OCI-LY7 (cell line): Measurements from ENCODE around the gene MACROD2. TPM values are rescaled to one million over a fixed set of nuclear protein-coding genes. Genes with fewer than 3 reads are reported as not detected.

ENCODE experiments used
- BruUV-seq: library from RNA; stranded (reverse); fragments of 400-500 nt; replicated peaks from 2 replicates; lab custom pipeline; 2021; lab: Mats Ljungman, UMichigan
- CTCF ChIA-PET: fragments of 300-600 bp; sonication (Branson Sonifier 250); formaldehyde crosslinking; loops from one replicate; lab custom pipeline; 2022; ENCODE audit warnings: antibody characterized with exemption; ENCODE audit not compliant: unreplicated experiment; lab: Charles Lee
- POLR2A ChIA-PET: fragments of 300-600 bp; sonication (Branson Sonifier 250); formaldehyde crosslinking; loops from one replicate; lab custom pipeline; 2022; ENCODE audit warnings: antibody characterized with exemption; lab: Charles Lee
- DNase-seq: peaks from one replicate; pipeline ENCODE4 v3.0.0-alpha.2; 2015; ENCODE audit warnings: low spot score
- H2AFZ ChIP-seq: fragments of 200-600 bp; sonication (generic), shearing (Covaris generic); 2 replicates; pipeline ENCODE4 v1.6.1; 2014; ENCODE audit warnings: mild to moderate bottlenecking, antibody characterized with exemption, low read length, moderate library complexity
- H3K27ac ChIP-seq: fragments of 200-600 bp; sonication (generic); 2 replicates; pipeline ENCODE4 v1.5.1; 2014; ENCODE audit warnings: mixed run types, low read depth, mild to moderate bottlenecking, moderate library complexity, low read length, inconsistent platforms; ENCODE audit not compliant: poor library complexity, severe bottlenecking
- H3K36me3 ChIP-seq: fragments of 200-600 bp; sonication (generic); 2 replicates; pipeline ENCODE4 v1.6.1; 2014; ENCODE audit warnings: mild to moderate bottlenecking, antibody characterized with exemption, low read length, moderate library complexity, mixed read lengths; ENCODE audit not compliant: insufficient read depth
- H3K4me1 ChIP-seq: fragments of 200-600 bp; sonication (generic); 2 replicates; pipeline ENCODE4 v1.5.1; 2014; ENCODE audit warnings: mild to moderate bottlenecking, low read length; ENCODE audit not compliant: insufficient read depth, poor library complexity, severe bottlenecking
- H3K4me2 ChIP-seq: fragments of 200-600 bp; sonication (generic); 2 replicates; pipeline ENCODE4 v1.6.1; 2014; ENCODE audit warnings: mild to moderate bottlenecking, low read length
- H3K4me3 ChIP-seq: fragments of 200-600 bp; sonication (generic); 2 replicates; pipeline ENCODE4 v1.5.1; 2014; ENCODE audit warnings: mild to moderate bottlenecking, low read depth, low read length; ENCODE audit not compliant: poor library complexity, severe bottlenecking
- H3K79me2 ChIP-seq: fragments of 200-600 bp; sonication (generic); 2 replicates; pipeline ENCODE4 v1.6.1; 2016; ENCODE audit warnings: low read depth, mild to moderate bottlenecking, low read length, moderate library complexity, mixed read lengths; ENCODE audit not compliant: insufficient read depth
- H3K9me2 ChIP-seq: fragments of 200-600 bp; sonication (generic); 2 replicates; pipeline ENCODE4 v1.6.1; 2016; ENCODE audit warnings: mild to moderate bottlenecking, low read length, mixed read lengths; ENCODE audit not compliant: insufficient read depth
- H3K9me3 ChIP-seq: fragments of 200-600 bp; sonication (generic); 2 replicates; pipeline ENCODE4 v1.6.1; 2014; ENCODE audit warnings: mild to moderate bottlenecking, mixed run types, low read length, mixed read lengths
- H4K20me1 ChIP-seq: fragments of 200-600 bp; sonication (generic); 2 replicates; pipeline ENCODE4 v1.6.1; 2014; ENCODE audit warnings: mild to moderate bottlenecking, antibody characterized with exemption, low read length, moderate library complexity, mixed read lengths; ENCODE audit not compliant: insufficient read depth
- CTCF ChIP-seq: fragments of 200-600 bp; sonication (generic); conservative IDR thresholded peaks from 2 replicates; pipeline ENCODE4 v1.5.1; 2014; ENCODE audit warnings: mild to moderate bottlenecking, antibody characterized with exemption, low read length, moderate library complexity, mixed read lengths
- EZH2phosphoT487 ChIP-seq: fragments of 200-600 bp; sonication (generic); IDR thresholded peaks from 2 replicates; pipeline ENCODE4 v1.6.1; 2018; ENCODE audit warnings: low read depth, borderline replicate concordance, mild to moderate bottlenecking, mixed run types, antibody characterized with exemption, low read length, moderate library complexity, mixed read lengths
- intact Hi-C: fragments of 100-400 bp; cut with micrococcal nuclease; formaldehyde crosslinking; loops from one replicate; pipeline ENCODE4 v1.10.0; 2022; ENCODE audit not compliant: unreplicated experiment
- total RNA-seq, 2 experiments: library from RNA; depleted of rRNA in 1 of 2; stranded (reverse); fragments of >200 nt in 1 of 2; shearing (Covaris generic) in 1 of 2; gene quantifications; 2 replicates each; pipeline ENCODE4 v1.2.3, GENCODE V29; 2014 to 2022

The MACROD2 gene
- total RNA-seq, 2 experiments from 2014 or later: 0.09 to 4.5 TPM

GRCh38 chr20:14550655-14551054 is 555.3 kb downstream of the MACROD2 start:
- Histone ChIP-seq H3K4me1 (no peaks in the 10 kb centered on the region), H3K79me2 (no peaks in the 10 kb centered on the region), H3K4me2 (no peak overlapping the region), H3K36me3 (no peaks in the 10 kb centered on the region), H3K9me3 (no peaks in the 10 kb centered on the region), H4K20me1 (no peaks in the 10 kb centered on the region), H2AFZ (no peak overlapping the region), H3K4me3 (no peak overlapping the region), H3K9me2 (no peaks in the 10 kb centered on the region), H3K27ac (no peak overlapping the region)
- TF ChIP-seq EZH2phosphoT487 (no peak), CTCF (no peak)
- no TSS peak for BruUV-seq
- intact Hi-C loops: no loop called here
- DNase-seq: no peak
- ChIA-PET POLR2A (no interaction called here), CTCF (no interaction called here)

- ChIA-PET CTCF (no interaction called here), POLR2A (no interaction called here)
- intact Hi-C loops: no loop called here
- H2AFZ ChIP-seq: no peak overlapping the region
- no peaks in the 10 kb centered on the region for H4K20me1 ChIP-seq
- no peak overlapping the region for H3K4me2 ChIP-seq
- H3K9me3 ChIP-seq: no peaks in the 10 kb centered on the region
- H3K36me3 ChIP-seq: no peaks in the 10 kb centered on the region
- DNase-seq: no peak
- no peak overlapping the region for H3K4me3 ChIP-seq
- no peaks in the 10 kb centered on the region for H3K4me1 ChIP-seq
- H3K9me2 ChIP-seq: no peaks in the 10 kb centered on the region
- TF ChIP-seq EZH2phosphoT487: no peak
- no peak for TF ChIP-seq CTCF
- no peaks in the 10 kb centered on the region for H3K79me2 ChIP-seq
- H3K27ac ChIP-seq: no peak overlapping the region
- no TSS peak for BruUV-seq
These were observed 558.6 kb downstream of the MACROD2 start for GRCh38 chr20:14553774-14554534.

- no peaks in the 10 kb centered on the region for H3K4me1 ChIP-seq
- ChIA-PET CTCF (no interaction called here), POLR2A (no interaction called here)
- no TSS peak for BruUV-seq
- intact Hi-C loops: no loop called here
- H3K9me2 ChIP-seq: no peaks in the 10 kb centered on the region
- H4K20me1 ChIP-seq: no peaks in the 10 kb centered on the region
- H3K79me2 ChIP-seq: no peaks in the 10 kb centered on the region
- no peak overlapping the region for H2AFZ ChIP-seq
- no peaks in the 10 kb centered on the region for H3K36me3 ChIP-seq
- no peak overlapping the region for H3K4me3 ChIP-seq
- no peak overlapping the region for H3K4me2 ChIP-seq
- no peak overlapping the region for H3K27ac ChIP-seq
- H3K9me3 ChIP-seq: no peaks in the 10 kb centered on the region
- no peak for DNase-seq
- TF ChIP-seq CTCF: no peak
- no peak for TF ChIP-seq EZH2phosphoT487
These were observed 560.4 kb downstream of the MACROD2 start for GRCh38 chr20:14555676-14556075.
